Measurements from ENCODE around the gene CYP4A22.

GRCh38 chr1:47198214-47198613 lies 61.0 kb downstream of the CYP4A22 start:
- TF ChIP-seq CTCF (IDR thresholded peaks at IDR 0.05) (no peak), POLR2A (IDR thresholded peaks at IDR 0.05) (no peak)

Data from Peyer's patch (tissue), 4 donors.